Vagina (tissue), 2 donors: ENCODE results near the gene TAX1BP1.

Experiments used
- CTCF ChIP-seq, 3 experiments: fragments of 450-650 bp in 2 of 3; fragments of 200-600 bp in 1 of 3; sonication (generic) in 1 of 3; IDR thresholded peaks; one replicate each; pipeline ENCODE4 v1.5.1; 2017 to 2019; ENCODE audit warnings: antibody characterized with exemption in 3 of 3, mild to moderate bottlenecking in 2 of 3, moderate library complexity in 2 of 3
- POLR2A ChIP-seq, 2 donors: fragments of 450-650 bp; IDR thresholded peaks; one replicate each; pipeline ENCODE4 v1.6.1; 2017; ENCODE audit warnings: antibody characterized with exemption in 2 of 2, mild to moderate bottlenecking in 2 of 2, moderate library complexity in 2 of 2

GRCh38 chr7:27826357-27826756, 86.4 kb downstream of the TAX1BP1 start:
- TF ChIP-seq CTCF (IDR thresholded peaks at IDR 0.05) (no peak), POLR2A (IDR thresholded peaks at IDR 0.05) (no peak)
